Fibroblast of peridontal ligament (primary cell): ENCODE data around the gene CMTM4.

Experiments used
- DNase-seq: peaks from one replicate; pipeline ENCODE4 v3.0.0-alpha.2; 2010; ENCODE audit errors: extremely low read depth

Gene CMTM4

GRCh38 chr16:66696669-66697630 lies at the start of gene CMTM4:
Gene CMTM4, minus strand, starts transcription at chr16:66696743. Its CDS starts 218 bp downstream, at chr16:66696525.
- peak; percentile 68 for DNase-seq

- no peak for DNase-seq
Measured at GRCh38 chr16:66746048-66746447, 49.5 kb upstream of the CMTM4 start.

DNA sequence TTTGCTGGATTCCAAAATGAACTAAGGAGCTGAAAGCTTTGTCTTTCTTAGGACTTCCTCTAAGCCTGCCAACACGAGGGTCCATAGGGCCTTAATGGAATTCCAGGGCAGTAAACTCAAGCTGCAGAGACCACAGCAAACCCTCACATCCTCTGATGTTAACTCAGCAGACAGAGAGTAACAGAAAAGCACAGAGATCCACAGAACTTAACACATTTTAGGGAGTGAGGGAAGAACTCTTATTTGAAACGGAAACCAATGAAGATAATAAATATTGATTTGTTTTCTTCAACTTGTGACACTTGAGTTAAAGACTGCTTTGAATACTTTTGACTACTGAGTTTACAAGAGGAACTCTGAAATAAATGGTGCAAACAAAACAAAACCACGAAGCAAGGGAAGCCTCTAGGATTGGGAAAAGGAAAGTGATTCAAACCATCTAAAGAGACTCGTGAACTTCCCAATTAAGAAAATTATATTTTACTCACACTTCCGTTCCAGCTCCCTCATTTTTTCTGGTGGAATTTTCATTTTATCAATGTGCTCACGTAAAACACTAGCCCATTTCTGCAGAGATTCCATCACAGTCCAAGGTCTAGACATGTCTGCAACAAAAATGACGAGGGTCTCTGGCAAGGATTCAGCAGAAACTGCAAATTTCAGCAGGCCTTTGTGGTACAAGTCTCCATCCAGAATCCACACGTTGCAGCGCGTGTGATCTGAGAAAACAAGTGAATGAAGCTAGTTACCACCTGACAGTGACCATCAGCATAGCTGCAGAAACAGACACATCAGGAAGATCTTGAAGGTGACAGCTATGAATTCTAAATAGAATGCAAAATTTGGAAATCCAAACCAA lies 45.6 kb upstream of the CMTM4 start:
- DNase-seq = no peak

DNA sequence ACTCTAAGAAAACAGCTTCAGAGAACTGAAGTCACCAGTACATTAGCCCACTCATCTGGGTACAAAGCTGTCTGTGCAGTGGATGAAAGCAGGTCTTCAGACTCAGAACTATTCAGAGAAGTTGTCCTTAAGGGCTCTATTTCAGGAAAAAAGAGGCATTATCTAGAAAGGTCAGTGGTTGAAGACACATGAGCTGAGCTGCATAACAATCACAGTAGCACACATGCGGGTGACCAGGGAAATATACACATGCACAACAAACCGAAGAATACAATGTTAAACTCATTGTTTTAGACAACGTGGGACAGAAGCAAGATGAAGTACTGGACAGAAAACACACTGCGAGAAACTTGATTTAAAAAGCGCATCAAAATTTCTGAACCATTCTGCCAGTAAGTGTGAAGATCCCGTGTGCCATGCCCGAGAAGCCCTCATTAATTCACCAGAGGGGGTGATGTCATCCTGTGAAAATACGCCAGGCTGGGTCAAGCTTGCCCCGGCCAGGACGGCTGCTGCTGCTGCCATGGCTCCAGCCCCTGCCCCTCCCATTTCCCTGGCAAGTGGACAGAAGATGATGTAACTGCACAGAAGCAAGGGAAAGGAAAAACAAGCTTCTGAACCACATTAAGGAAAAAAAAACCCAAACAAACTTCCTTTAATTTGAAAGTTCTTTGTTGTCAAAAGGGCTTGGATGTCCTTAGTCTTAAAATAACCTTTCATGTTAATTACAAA lies 44.8 kb upstream of the CMTM4 start:
- peak; percentile 95 for DNase-seq

- no peak for DNase-seq
Measured at GRCh38 chr16:66740533-66740932, 44.0 kb upstream of the CMTM4 start.

GRCh38 chr16:66740010-66740409 lies 43.5 kb upstream of the CMTM4 start:
- DNase-seq = peak; percentile 44

DNA sequence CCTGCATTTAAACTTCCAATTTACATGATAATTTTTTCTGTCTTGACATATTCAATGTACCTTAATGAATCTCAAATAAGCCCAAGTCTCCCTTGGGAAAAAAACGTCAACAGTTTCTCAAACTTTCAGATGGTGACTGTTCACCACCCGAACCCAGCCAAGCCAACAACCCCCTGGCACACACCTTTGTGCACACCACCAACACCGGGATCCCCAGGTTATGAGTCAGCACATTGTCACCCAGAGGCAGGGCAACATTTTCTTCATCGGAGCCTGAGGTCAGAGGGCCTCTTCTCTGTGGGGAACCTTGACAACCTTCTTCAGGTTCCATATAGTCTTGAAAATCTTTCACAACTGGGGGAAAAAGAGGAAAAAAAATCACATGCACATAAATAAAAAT lies 39.3 kb upstream of the CMTM4 start:
- DNase-seq = no peak

GRCh38 chr16:66731101-66731500 lies 34.6 kb upstream of the CMTM4 start:
- DNase-seq = no peak

- DNase-seq = no peak
Measured at GRCh38 chr16:66728804-66729203, 32.3 kb upstream of the CMTM4 start.

DNA sequence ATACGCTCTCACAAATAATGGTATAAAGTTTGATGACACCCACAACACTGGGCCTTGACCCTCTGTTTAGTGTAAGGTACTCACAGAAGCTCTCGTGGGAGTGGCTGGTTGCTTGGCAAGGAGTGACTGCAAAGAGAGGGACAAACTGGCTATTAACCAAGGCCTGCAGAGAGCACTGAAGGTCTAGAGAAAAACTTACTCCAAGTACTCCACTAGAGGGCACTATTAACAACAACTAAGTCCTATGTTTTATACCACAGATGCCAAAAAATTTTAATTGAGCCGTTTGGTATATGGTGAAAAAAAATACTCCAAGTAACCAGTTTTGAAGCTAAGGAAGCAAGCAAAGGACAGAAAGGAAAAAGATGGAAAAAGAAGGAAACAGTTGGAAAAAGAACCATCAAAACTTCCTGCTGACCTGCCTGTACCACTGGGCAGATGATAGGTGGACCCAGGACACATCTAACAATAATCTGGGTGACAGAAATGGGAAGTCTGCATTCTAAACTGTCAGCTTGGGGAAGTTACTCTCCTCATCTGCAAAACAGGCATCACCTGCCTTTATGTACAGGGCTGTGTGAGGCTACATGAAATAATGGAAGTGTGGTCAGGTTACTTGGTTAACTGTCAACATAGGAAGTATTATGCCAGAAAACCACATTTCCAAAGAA lies 31.7 kb upstream of the CMTM4 start:
- DNase-seq = peak; percentile 84

GRCh38 chr16:66720766-66721165 lies 24.2 kb upstream of the CMTM4 start:
- peak; percentile 36 for DNase-seq

GRCh38 chr16:66719246-66719645 lies 22.7 kb upstream of the CMTM4 start:
- DNase-seq = no peak

DNA sequence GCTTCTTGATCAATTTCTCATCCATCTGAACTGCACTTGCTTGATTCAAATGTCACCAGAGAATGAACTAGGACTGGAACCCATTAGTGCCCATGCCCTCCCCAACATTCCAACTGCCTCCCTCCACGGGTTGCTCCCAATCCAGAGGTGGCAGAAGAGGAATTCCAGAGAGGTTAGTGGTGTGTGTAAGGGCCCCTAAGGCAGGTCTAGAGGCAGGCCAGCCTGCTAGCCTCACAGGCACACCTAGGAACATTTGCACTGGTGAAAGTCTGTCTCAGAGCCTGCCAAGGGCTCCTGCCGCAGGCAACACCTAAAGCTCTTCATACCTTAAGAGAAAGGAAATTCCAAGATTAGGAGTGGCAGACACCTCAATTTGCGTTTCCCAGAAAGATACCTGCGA lies 21.2 kb upstream of the CMTM4 start:
- no peak for DNase-seq

DNA sequence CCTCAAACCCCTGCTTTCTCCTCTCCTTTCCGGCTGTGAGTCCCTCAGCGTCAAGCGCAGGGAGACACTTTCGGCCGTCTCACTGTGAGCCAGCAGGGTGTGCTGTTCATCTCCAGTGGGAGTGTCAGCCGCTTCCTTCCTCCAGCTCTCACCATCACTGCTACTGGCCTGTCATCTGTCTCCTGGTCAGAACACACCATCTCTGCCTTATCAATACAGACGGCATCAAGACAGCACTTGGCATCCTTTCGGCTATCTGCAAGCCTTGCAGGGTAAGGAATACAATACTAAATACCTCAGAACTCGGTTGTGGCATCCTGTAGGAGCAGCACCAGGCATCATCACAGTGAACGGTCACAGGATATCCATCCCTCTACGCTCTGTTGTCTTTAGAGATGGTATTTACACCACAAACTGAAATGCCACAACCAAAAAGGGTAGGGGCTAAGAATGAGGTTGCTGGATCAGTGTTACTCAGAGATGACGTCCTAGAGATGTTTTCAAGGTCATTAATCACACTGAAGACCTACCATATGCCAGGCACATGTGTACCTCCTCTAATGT lies 20.7 kb upstream of the CMTM4 start:
- DNase-seq = peak; percentile 55

GRCh38 chr16:66714654-66715307 lies 18.2 kb upstream of the CMTM4 start:
- DNase-seq = no peak

DNA sequence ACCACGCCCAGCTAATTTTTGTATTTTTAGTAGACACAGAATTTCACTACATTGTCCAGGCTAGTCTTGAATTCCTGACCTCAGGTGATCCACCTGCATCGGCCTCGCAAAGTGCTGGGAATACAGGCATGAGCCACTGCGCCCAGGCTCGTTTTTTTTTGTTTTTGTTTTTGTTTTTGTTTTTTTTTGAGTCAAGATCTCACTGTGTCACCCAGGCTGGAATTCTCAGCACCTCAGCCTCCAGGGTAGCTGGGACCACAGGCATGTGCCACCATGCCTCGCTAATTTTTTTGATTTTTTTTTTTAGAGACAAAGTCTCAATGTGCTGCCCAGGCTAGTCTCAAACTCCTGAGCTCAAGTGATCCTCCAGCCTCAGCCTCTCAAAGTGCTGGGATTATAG lies 17.5 kb upstream of the CMTM4 start:
- no peak for DNase-seq

DNA sequence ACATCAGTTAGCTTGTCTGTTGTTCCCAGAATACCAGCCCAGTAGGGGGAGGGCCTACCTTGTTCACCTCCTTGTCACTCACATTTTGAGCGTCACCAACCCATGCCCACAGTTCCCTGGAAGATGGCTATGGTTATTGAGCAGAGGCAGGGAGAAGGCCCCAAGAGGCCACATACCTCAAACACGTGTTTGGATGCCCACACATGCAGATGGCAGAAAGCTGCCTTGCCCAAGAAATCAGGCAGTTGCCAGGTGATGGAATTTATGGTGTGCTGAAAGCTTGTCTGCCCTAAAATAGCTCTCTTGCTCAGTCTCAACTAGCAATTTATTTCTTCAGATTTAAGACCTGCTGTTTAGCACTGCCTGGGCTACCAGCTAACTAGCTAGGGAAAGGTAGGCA lies 16.5 kb upstream of the CMTM4 start:
- no peak for DNase-seq

GRCh38 chr16:66712512-66712911 lies 16.0 kb upstream of the CMTM4 start:
- DNase-seq = no peak

- DNase-seq = no peak
Measured at GRCh38 chr16:66711581-66711980, 15.0 kb upstream of the CMTM4 start.

GRCh38 chr16:66706506-66706880 lies 9.9 kb upstream of the CMTM4 start:
- no peak for DNase-seq
